Activated naive CD8-positive, alpha-beta T cell treated with anti-CD3 and anti-CD28 coated beads for 36 hours (primary cell): ENCODE measurements around the gene SYT8. TPM values are rescaled to one million over a fixed set of nuclear protein-coding genes. Genes with fewer than 3 reads are reported as not detected.

ENCODE experiments used
- DNase-seq: peaks from one replicate; pipeline ENCODE4 v3.0.0; 2021
- H3K27ac Mint-ChIP-seq: one replicate; pipeline ENCODE4 v1.8.0; 2022; ENCODE audit warnings: mild to moderate bottlenecking, moderate library complexity, mixed read lengths
- H3K27me3 Mint-ChIP-seq: one replicate; pipeline ENCODE4 v1.8.0; 2022; ENCODE audit warnings: mild to moderate bottlenecking, mixed read lengths
- H3K36me3 Mint-ChIP-seq: one replicate; pipeline ENCODE4 v1.8.0; 2021; ENCODE audit warnings: mild to moderate bottlenecking, mixed read lengths
- H3K4me1 Mint-ChIP-seq: one replicate; pipeline ENCODE4 v1.8.0; 2021; ENCODE audit warnings: mixed read lengths
- H3K4me3 Mint-ChIP-seq: one replicate; pipeline ENCODE4 v1.8.0; 2022; ENCODE audit warnings: mild to moderate bottlenecking, moderate library complexity, mixed read lengths
- H3K9me3 Mint-ChIP-seq: one replicate; pipeline ENCODE4 v1.8.0; 2022; ENCODE audit warnings: mixed read lengths
- total RNA-seq, 2 experiments: library from RNA; stranded (reverse); gene quantifications; one replicate each; pipeline ENCODE4 v1.2.3, GENCODE V29; 2021

Gene SYT8
- total RNA-seq, 2 experiments from 2014 or later = not detected

- H3K4me1 Mint-ChIP-seq = peaks cover 4% of the 10 kb centered on the region
- H3K9me3 Mint-ChIP-seq = no peaks in the 10 kb centered on the region
- no peak for DNase-seq
- H3K36me3 Mint-ChIP-seq = no peaks in the 10 kb centered on the region
- H3K27ac Mint-ChIP-seq = no peak overlapping the region
- no peak overlapping the region for H3K4me3 Mint-ChIP-seq
- peaks cover 3% of the 10 kb centered on the region for H3K27me3 Mint-ChIP-seq
These were observed 851 bp downstream of the SYT8 start for GRCh38 chr11:1835671-1836010.

GRCh38 chr11:1836011-1836945, 1.5 kb downstream of the SYT8 start:
- H3K4me1 Mint-ChIP-seq = peaks cover 4% of the 10 kb centered on the region
- no peaks in the 10 kb centered on the region for H3K9me3 Mint-ChIP-seq
- no peak overlapping the region for H3K27ac Mint-ChIP-seq
- no peak for DNase-seq
- no peaks in the 10 kb centered on the region for H3K36me3 Mint-ChIP-seq
- no peak overlapping the region for H3K4me3 Mint-ChIP-seq
- H3K27me3 Mint-ChIP-seq = peaks cover 3% of the 10 kb centered on the region

GRCh38 chr11:1837171-1838076, 2.6 kb downstream of the SYT8 start:
- H3K27ac Mint-ChIP-seq = no peak overlapping the region
- no peak overlapping the region for H3K4me3 Mint-ChIP-seq
- no peaks in the 10 kb centered on the region for H3K27me3 Mint-ChIP-seq
- H3K9me3 Mint-ChIP-seq = no peaks in the 10 kb centered on the region
- H3K4me1 Mint-ChIP-seq = peaks cover 4% of the 10 kb centered on the region
- DNase-seq = peak; percentile 87
- H3K36me3 Mint-ChIP-seq = no peaks in the 10 kb centered on the region

GRCh38 chr11:1838077-1838425, 3.3 kb downstream of the SYT8 start:
- Mint-ChIP-seq H3K9me3 (no peaks in the 10 kb centered on the region), H3K4me1 (peaks cover 4% of the 10 kb centered on the region), H3K36me3 (no peaks in the 10 kb centered on the region), H3K27me3 (no peaks in the 10 kb centered on the region), H3K4me3 (no peak overlapping the region), H3K27ac (no peak overlapping the region)
- no peak for DNase-seq

GRCh38 chr11:1838426-1839144, 3.8 kb downstream of the SYT8 start, which contains the start of gene TNNI2:
Gene TNNI2, plus strand, starts transcription at chr11:1838981. Its CDS starts 716 bp downstream, at chr11:1839697.
- H3K4me3 Mint-ChIP-seq = no peak within 1 kb of the TSS
- H3K4me1 Mint-ChIP-seq = peaks cover 10% of the 10 kb centered on the region
- H3K27ac Mint-ChIP-seq = peak within 1 kb of the TSS; percentile 42
- no peaks in the 10 kb centered on the region for H3K9me3 Mint-ChIP-seq
- DNase-seq = no peak
- no peaks in the 10 kb centered on the region for H3K36me3 Mint-ChIP-seq
- H3K27me3 Mint-ChIP-seq = no peaks in the 10 kb centered on the region

GRCh38 chr11:1839204-1839923, 4.6 kb downstream of the SYT8 start:
- peaks cover 16% of the 10 kb centered on the region for H3K4me1 Mint-ChIP-seq
- no peaks in the 10 kb centered on the region for H3K36me3 Mint-ChIP-seq
- H3K27me3 Mint-ChIP-seq = no peaks in the 10 kb centered on the region
- no peak for DNase-seq
- H3K9me3 Mint-ChIP-seq = no peaks in the 10 kb centered on the region
- H3K4me3 Mint-ChIP-seq = no peak overlapping the region
- H3K27ac Mint-ChIP-seq = peak overlapping the region; percentile 42

GRCh38 chr11:1839924-1840779, 5.4 kb downstream of the SYT8 start:
- peaks cover 24% of the 10 kb centered on the region for H3K4me1 Mint-ChIP-seq
- no peaks in the 10 kb centered on the region for H3K36me3 Mint-ChIP-seq
- H3K4me3 Mint-ChIP-seq = no peak overlapping the region
- peak overlapping the region; percentile 42 for H3K27ac Mint-ChIP-seq
- H3K9me3 Mint-ChIP-seq = no peaks in the 10 kb centered on the region
- DNase-seq = no peak
- peaks cover 3% of the 10 kb centered on the region for H3K27me3 Mint-ChIP-seq

- peaks cover 32% of the 10 kb centered on the region for H3K4me1 Mint-ChIP-seq
- H3K4me3 Mint-ChIP-seq = no peak overlapping the region
- H3K27ac Mint-ChIP-seq = no peak overlapping the region
- peaks cover 4% of the 10 kb centered on the region for H3K27me3 Mint-ChIP-seq
- DNase-seq = no peak
- H3K9me3 Mint-ChIP-seq = no peaks in the 10 kb centered on the region
- H3K36me3 Mint-ChIP-seq = no peaks in the 10 kb centered on the region
These were observed 6.1 kb downstream of the SYT8 start for GRCh38 chr11:1840780-1841480.

GRCh38 chr11:1841511-1842148, 6.8 kb downstream of the SYT8 start:
- H3K36me3 Mint-ChIP-seq = no peaks in the 10 kb centered on the region
- H3K27ac Mint-ChIP-seq = no peak overlapping the region
- peaks cover 36% of the 10 kb centered on the region for H3K4me1 Mint-ChIP-seq
- no peak for DNase-seq
- H3K4me3 Mint-ChIP-seq = no peak overlapping the region
- H3K27me3 Mint-ChIP-seq = peaks cover 7% of the 10 kb centered on the region
- no peaks in the 10 kb centered on the region for H3K9me3 Mint-ChIP-seq

- Mint-ChIP-seq H3K27ac (no peak overlapping the region), H3K4me3 (no peak overlapping the region), H3K9me3 (no peaks in the 10 kb centered on the region), H3K27me3 (peaks cover 8% of the 10 kb centered on the region), H3K4me1 (peaks cover 39% of the 10 kb centered on the region), H3K36me3 (no peaks in the 10 kb centered on the region)
- no peak for DNase-seq
These were observed 7.6 kb downstream of the SYT8 start for GRCh38 chr11:1842149-1843097.

GRCh38 chr11:1843098-1843473, 8.3 kb downstream of the SYT8 start:
- Mint-ChIP-seq H3K4me1 (peaks cover 39% of the 10 kb centered on the region), H3K27ac (no peak overlapping the region), H3K27me3 (peaks cover 8% of the 10 kb centered on the region), H3K36me3 (no peaks in the 10 kb centered on the region), H3K9me3 (no peaks in the 10 kb centered on the region), H3K4me3 (no peak overlapping the region)
- DNase-seq = no peak

GRCh38 chr11:1843796-1844195, 9.0 kb downstream of the SYT8 start:
- Mint-ChIP-seq H3K4me1 (peaks cover 44% of the 10 kb centered on the region), H3K9me3 (no peaks in the 10 kb centered on the region), H3K4me3 (no peak overlapping the region)

More at GRCh38 chr11:1843796-1844195, 9.0 kb downstream of the SYT8 start:
- DNase-seq = no peak
- peak overlapping the region; percentile 52 for H3K27ac Mint-ChIP-seq
- H3K27me3 Mint-ChIP-seq = peaks cover 8% of the 10 kb centered on the region
- no peaks in the 10 kb centered on the region for H3K36me3 Mint-ChIP-seq
